HL-60 (cell line): Measurements from ENCODE around the gene CHST3.

Experiments
- DNase-seq, 2 experiments: peaks; one replicate each; pipeline ENCODE4 v3.0.0-alpha.2; 2010 to 2020; ENCODE audit warnings: low read depth in 1 of 2, low spot score in 1 of 2
- H3K27ac ChIP-seq: fragments of 250-450 bp; sonication (Bioruptor Pico); replicated peaks from 2 replicates; pipeline ENCODE4 v1.5.1; 2020; ENCODE audit warnings: mild to moderate bottlenecking, moderate library complexity
- H3K27me3 ChIP-seq: fragments of 250-450 bp; sonication (Bioruptor Pico); 2 replicates; pipeline ENCODE4 v1.5.1; 2021; ENCODE audit warnings: mild to moderate bottlenecking, moderate library complexity; ENCODE audit not compliant: insufficient read depth, poor library complexity, severe bottlenecking
- H3K4me3 ChIP-seq: replicated peaks from 2 replicates; pipeline ENCODE4 v1.5.1; 2011; ENCODE audit warnings: mild to moderate bottlenecking, control low read depth, low read length; ENCODE audit not compliant: insufficient read depth
- GABPA ChIP-seq: IDR thresholded peaks from 2 replicates; pipeline ENCODE4 v1.6.1; 2012; ENCODE audit warnings: low read depth
- POLR2AphosphoS5 ChIP-seq: IDR thresholded peaks from 2 replicates; pipeline ENCODE4 v1.6.1; 2012; ENCODE audit warnings: low read depth
- REST ChIP-seq: IDR thresholded peaks from 2 replicates; pipeline ENCODE4 v1.6.1; 2012; ENCODE audit warnings: low read depth; ENCODE audit not compliant: insufficient replicate concordance
- SPI1 ChIP-seq: IDR thresholded peaks from 2 replicates; pipeline ENCODE4 v1.6.1; 2012; ENCODE audit warnings: low read depth, mild to moderate bottlenecking, borderline replicate concordance
- TF ChIP-seq, protein P1 (sequence below): IDR thresholded peaks from one replicate; pipeline ENCODE4 v1.5.1; 2011; ENCODE audit warnings: low read length, control low read depth, inconsistent platforms; ENCODE audit not compliant: insufficient read depth

The CHST3 gene

DNA sequence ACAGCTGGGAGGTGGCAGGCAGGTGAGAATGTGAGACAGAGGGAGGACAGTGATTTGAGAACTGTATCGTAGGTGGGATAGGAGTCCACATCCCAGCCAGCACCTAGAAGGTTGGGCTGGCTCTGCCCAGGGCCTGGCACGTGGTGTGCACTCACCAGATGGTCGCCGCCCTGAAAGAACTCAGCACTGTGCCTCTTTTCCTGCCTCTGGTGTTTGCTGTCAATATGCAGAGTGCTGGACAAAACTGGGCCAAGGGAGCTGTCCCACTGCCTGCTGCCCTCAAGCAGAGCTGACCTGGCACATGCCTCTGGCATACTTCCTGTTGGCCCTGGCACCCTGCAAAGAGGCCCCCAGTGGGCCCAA is 36.8 kb downstream of the CHST3 start:
- Histone ChIP-seq H3K4me3 (no peak overlapping the region), H3K27me3 (no peaks in the 10 kb centered on the region), H3K27ac (no peak overlapping the region)
- no peak for DNase-seq
- TF ChIP-seq SPI1 (no peak), GABPA (no peak), REST (no peak), POLR2AphosphoS5 (no peak)
- TF ChIP-seq, protein P1, sequence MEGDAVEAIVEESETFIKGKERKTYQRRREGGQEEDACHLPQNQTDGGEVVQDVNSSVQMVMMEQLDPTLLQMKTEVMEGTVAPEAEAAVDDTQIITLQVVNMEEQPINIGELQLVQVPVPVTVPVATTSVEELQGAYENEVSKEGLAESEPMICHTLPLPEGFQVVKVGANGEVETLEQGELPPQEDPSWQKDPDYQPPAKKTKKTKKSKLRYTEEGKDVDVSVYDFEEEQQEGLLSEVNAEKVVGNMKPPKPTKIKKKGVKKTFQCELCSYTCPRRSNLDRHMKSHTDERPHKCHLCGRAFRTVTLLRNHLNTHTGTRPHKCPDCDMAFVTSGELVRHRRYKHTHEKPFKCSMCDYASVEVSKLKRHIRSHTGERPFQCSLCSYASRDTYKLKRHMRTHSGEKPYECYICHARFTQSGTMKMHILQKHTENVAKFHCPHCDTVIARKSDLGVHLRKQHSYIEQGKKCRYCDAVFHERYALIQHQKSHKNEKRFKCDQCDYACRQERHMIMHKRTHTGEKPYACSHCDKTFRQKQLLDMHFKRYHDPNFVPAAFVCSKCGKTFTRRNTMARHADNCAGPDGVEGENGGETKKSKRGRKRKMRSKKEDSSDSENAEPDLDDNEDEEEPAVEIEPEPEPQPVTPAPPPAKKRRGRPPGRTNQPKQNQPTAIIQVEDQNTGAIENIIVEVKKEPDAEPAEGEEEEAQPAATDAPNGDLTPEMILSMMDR = no peak

- TF ChIP-seq SPI1 = no peak
- TF ChIP-seq, protein P1 = no peak
- TF ChIP-seq REST = no peak
- TF ChIP-seq GABPA = no peak
- no peak for TF ChIP-seq POLR2AphosphoS5
- H3K27me3 ChIP-seq = no peaks in the 10 kb centered on the region
- no peak overlapping the region for H3K4me3 ChIP-seq
- DNase-seq = no peak
- no peak overlapping the region for H3K27ac ChIP-seq
These were observed 38.4 kb downstream of the CHST3 start for GRCh38 chr10:72002354-72003295.

DNA sequence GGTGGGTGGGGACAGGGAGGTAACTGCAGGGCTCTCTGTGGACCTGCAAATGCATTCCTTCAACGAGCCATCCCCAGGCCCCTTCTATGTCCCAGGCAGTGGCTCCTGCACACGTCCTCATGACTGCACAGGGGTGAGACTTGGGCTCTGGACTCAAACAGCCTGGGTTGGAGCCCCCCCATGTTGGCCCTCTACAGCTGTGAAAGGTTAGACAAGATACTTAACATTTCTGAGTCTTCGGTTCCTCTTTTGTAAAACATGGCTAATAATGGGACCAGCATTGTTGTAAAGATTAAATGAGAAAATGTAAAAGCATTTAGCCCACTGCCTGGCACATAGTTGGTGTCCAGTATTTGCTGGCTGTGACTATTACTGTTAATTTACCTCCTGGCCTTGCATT is 41.8 kb downstream of the CHST3 start:
- no peak overlapping the region for H3K27ac ChIP-seq
- no peaks in the 10 kb centered on the region for H3K27me3 ChIP-seq
- DNase-seq = no peak
- TF ChIP-seq GABPA (no peak), SPI1 (peak; percentile 13; the same call in 1 of the 2 replicates), POLR2AphosphoS5 (no peak), REST (no peak)
- no peak overlapping the region for H3K4me3 ChIP-seq
